Heart right ventricle (tissue), 16 donors: ENCODE data around the gene FANCI. TPM values are rescaled to one million over a fixed set of nuclear protein-coding genes. Genes with fewer than 3 reads are reported as not detected.

Experiments used
- ATAC-seq, 8 donors: fragments of 200-7000 bp; cut with Tn5 transposase; one replicate each; pipeline ENCODE4 v1.9.1; 2020; ENCODE audit warnings: mild to moderate bottlenecking in 8 of 8, moderate library complexity in 8 of 8, moderate number of reproducible peaks in 1 of 8
- DNase-seq, 2 donors: peaks; one replicate each; pipeline ENCODE4 v3.0.0-alpha.2; 2020
- H3K27ac ChIP-seq, 10 donors: fragments of 200-600 bp; sonication (generic) in 2 of 10; one replicate each; pipeline versions ENCODE4 v1.5.0 to v1.8.0; 2020 to 2022; ENCODE audit warnings: mild to moderate bottlenecking in 3 of 10
- H3K27me3 ChIP-seq, 7 donors: fragments of 200-600 bp; one replicate each; pipeline ENCODE4 v1.8.0; 2021 to 2022; ENCODE audit warnings: mild to moderate bottlenecking in 2 of 7
- H3K36me3 ChIP-seq, 9 donors: fragments of 200-600 bp; sonication (generic) in 1 of 9; one replicate each; pipeline versions ENCODE4 v1.5.0 to v1.8.0; 2020 to 2022; ENCODE audit warnings: mild to moderate bottlenecking in 2 of 9
- H3K4me1 ChIP-seq, 9 donors: fragments of 200-600 bp; sonication (generic) in 1 of 9; one replicate each; pipeline versions ENCODE4 v1.5.0 to v1.8.0; 2020 to 2022; ENCODE audit warnings: mild to moderate bottlenecking in 4 of 9
- H3K4me3 ChIP-seq, 10 donors: fragments of 200-600 bp; sonication (generic) in 2 of 10; one replicate each; pipeline versions ENCODE4 v1.5.0 to v1.8.0; 2020 to 2022; ENCODE audit warnings: mild to moderate bottlenecking in 7 of 10, moderate library complexity in 2 of 10
- H3K9me3 ChIP-seq, 11 donors: fragments of 200-600 bp in 10 of 11; sonication (generic) in 2 of 11; one replicate each; pipeline versions ENCODE4 v1.5.0 to v1.8.0; 2013 to 2022; ENCODE audit warnings: mild to moderate bottlenecking in 2 of 11, control low read depth in 1 of 11, moderate library complexity in 1 of 11
- CTCF ChIP-seq, 9 donors: fragments of 200-600 bp; sonication (generic) in 2 of 9; IDR thresholded peaks; one replicate each; pipeline versions ENCODE4 v1.5.0 to v1.8.0; 2021 to 2022; ENCODE audit warnings: antibody characterized with exemption in 9 of 9, mild to moderate bottlenecking in 5 of 9, moderate library complexity in 1 of 9
- WGBS, 2 donors: extraction: QIAGEN DNeasy Blood & Tissue Kit; methylation state at CpG; one replicate each; pipeline ENCODE4 v1.1.7; 2013; ENCODE audit warnings: inconsistent platforms in 1 of 2; 5-methylcytosine and 5-hydroxymethylcytosine counted together
- intact Hi-C, 10 donors: fragments of 100-400 bp; cut with DNase I; formaldehyde crosslinking; loops; one replicate each; pipeline versions ENCODE4 v1.11.1 to v1.14.2; 2022
- polyA plus RNA-seq, 2 donors: library from polyadenylated mRNA; stranded (reverse); fragments of 200-250 nt; gene quantifications; one replicate each; pipeline ENCODE4 v1.2.3, GENCODE V29; 2013
- total RNA-seq, 10 donors: library from RNA; stranded (reverse); fragmentation: NEBNext Ultra II Directional in 3 of 10; extraction: Animal tissue kit (Norgen Biotek cat#: 25700) in 3 of 10; gene quantifications; one replicate each; pipeline versions ENCODE4 v1.2.1 to v1.2.4, GENCODE V29; 2021 to 2023
- donor health status: Arrhythmogenic right ventricular cardiomyopathy.
- donor health status: ischemic (EF 13 %, LVEDD 7.1; RV severe dilation, severe dysfunction).
- donor health status: healthy with polysubstance abuse.
- donor health status: DM: no; HTN: yes; CAD: no.
- donor health status: DM: no; HTN: no; CAD: no.
- donor health status: ischemic (EF 25% LVEDD 6.9; RV normal size, moderate dysfunction).
- donor health status: ischemic (EF 25% LVEDD 5.7; RV mildly dilated, moderate dysfunction).
- donor health status: healthy.
- donor health status: DM: yes; HTN: yes; CAD: no.
- donor health status: Ischemic cardiomyopathy.
- donor health status: ischemic (EF 35%, LVEDD 5.7; RV mildly dilated, moderate dysfunction).
- donor health status: nonischemic (EF 11% LVEDD 7.7; RV severe dilation, severe dysfunction).
- donor health status: DM: yes; HTN: yes; CAD: no.
- donor health status: PGD.
- donor health status: ischemic (EF 29% LVEDD 5.4; RV normal size, mild dysfunction).
- donor health status: nonischemic (EF 23%, LVEDD 6.1; RV moderate dilation, normal function).

Gene FANCI
- total and polyA plus RNA-seq, 12 donors: 1.3 to 9.9 (median 2.5) TPM

GRCh38 chr15:89328398-89329254, 84.8 kb downstream of the FANCI start:
- ATAC-seq: peak in 1 of 8 donors; percentile 15
- Histone ChIP-seq H3K4me3 (no peak overlapping the region), H3K4me1 (peaks cover 23 to 62% (median 47%) of the 10 kb centered on the region in 9 donors), H3K9me3 (no peaks in the 10 kb centered on the region), H3K36me3 (peaks cover 27 to 100% (median 76%) of the 10 kb centered on the region in 9 donors), H3K27me3 (no peaks in the 10 kb centered on the region), H3K27ac (no peak overlapping the region)
- intact Hi-C loops: loop anchor here in 1 of 10 donors (10.0 kb wide), 1 partner anchor 56 kb away; no protein-coding TSS in a partner anchor
- no peak for DNase-seq
- TF ChIP-seq CTCF (IDR thresholded peaks at IDR 0.05): no peak
- 78 to 81% methylated on average over 13 of the region's 13 CpGs for WGBS, 2 donors

- peaks cover 24 to 66% (median 52%) of the 10 kb centered on the region in 9 donors for H3K4me1 ChIP-seq
- no peak for TF ChIP-seq CTCF (IDR thresholded peaks at IDR 0.05)
Observed at GRCh38 chr15:89329329-89330084, 85.7 kb downstream of the FANCI start.

GRCh38 chr15:89330119-89330518, 86.3 kb downstream of the FANCI start:
- intact Hi-C loops: no loop called here
- no peak for TF ChIP-seq CTCF (IDR thresholded peaks at IDR 0.05)
- WGBS, 2 donors: 79 to 84% methylated on average over 6 of the region's 6 CpGs

More at GRCh38 chr15:89329329-89330084, 85.7 kb downstream of the FANCI start:
- WGBS, 2 donors: 77% methylated on average over 8 of the region's 8 CpGs
- H3K36me3 ChIP-seq: peaks cover 18 to 91% (median 68%) of the 10 kb centered on the region in 9 donors
- H3K27me3 ChIP-seq: no peaks in the 10 kb centered on the region
- no peaks in the 10 kb centered on the region for H3K9me3 ChIP-seq
- peak overlapping the region in 1 of 10 donors; percentile 46 for H3K27ac ChIP-seq
- peak in 2 of 8 donors; percentile 11 to 29 for ATAC-seq
- no peak overlapping the region for H3K4me3 ChIP-seq
- intact Hi-C loops: loop anchor here in 1 of 10 donors (10.0 kb wide), 1 partner anchor 55 kb away; no protein-coding TSS in a partner anchor
- no peak for DNase-seq

More at GRCh38 chr15:89330119-89330518, 86.3 kb downstream of the FANCI start:
- H3K27ac ChIP-seq: peak overlapping the region in 1 of 10 donors; percentile 46
- H3K27me3 ChIP-seq: no peaks in the 10 kb centered on the region
- ATAC-seq: no peak
- DNase-seq: no peak
- H3K4me3 ChIP-seq: no peak overlapping the region
- no peaks in the 10 kb centered on the region for H3K9me3 ChIP-seq
- H3K36me3 ChIP-seq: peaks cover 18 to 85% (median 68%) of the 10 kb centered on the region in 9 donors
- H3K4me1 ChIP-seq: peaks cover 24 to 67% (median 53%) of the 10 kb centered on the region in 9 donors
